ENCODE measurements around the gene TBCD.

The TBCD gene

GRCh38 chr17:82940226-82941020 lies 188.6 kb downstream of the TBCD start:
- no peak for TF ChIP-seq CTCF (IDR thresholded peaks at IDR 0.05)
- Histone ChIP-seq H3K27ac (no peak overlapping the region), H3K4me3 (no peak overlapping the region)
- DNase-seq (ENCODE audit: low spot score) = peak; percentile 57

DNA sequence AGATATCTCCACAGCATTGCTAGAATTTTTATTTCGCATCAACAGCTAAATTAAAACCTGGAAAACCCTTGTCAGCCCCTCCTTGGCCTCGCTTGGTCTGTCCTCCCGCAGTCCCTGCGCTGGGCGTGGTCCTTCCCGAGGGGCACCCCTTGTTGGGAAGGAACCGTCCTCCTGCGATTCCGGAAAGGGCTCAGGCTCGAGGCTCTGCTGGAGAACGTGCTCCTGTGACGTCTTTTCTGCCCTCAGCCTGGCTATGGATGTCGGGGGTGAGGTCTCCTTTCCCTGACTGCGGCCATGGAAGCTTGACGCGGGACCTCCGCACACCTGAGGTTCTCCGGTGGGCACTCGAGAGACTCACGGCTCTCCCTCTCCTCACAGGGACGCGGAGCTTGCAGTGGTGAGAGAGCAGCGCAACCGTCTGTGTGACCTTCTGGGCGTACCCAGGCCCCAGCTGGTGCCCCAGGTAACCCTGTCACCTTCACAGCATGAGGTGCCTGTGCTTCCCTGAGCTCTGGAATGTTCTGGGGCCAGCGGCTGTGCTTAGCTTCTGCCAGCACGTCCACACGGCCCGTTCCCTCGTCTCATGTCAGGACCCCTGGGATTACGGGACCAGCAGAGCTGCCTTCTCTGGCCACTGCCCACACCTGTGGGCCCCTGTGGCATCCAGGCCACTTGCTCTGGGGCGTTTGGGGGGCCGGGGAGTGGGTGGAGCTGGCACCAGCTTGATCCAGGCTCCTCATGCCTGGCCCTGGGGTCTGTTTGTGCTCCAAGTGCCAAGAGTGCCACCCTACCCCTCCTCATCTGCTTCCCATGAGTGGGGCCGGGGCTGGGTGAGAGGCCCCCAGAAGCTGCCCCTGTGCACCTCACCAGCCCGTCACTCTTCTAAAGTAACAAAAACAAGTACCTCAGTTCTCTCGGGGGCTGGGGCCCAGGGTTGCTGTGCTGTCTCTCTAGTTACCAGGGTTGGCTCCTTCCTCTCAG lies 189.4 kb downstream of the TBCD start:
- no peak overlapping the region for H3K4me3 ChIP-seq
- DNase-seq (ENCODE audit: low spot score) = peak; percentile 66
- H3K27ac ChIP-seq = no peak overlapping the region
- TF ChIP-seq CTCF (IDR thresholded peaks at IDR 0.05) = no peak

GRCh38 chr17:82942166-82943130 lies 190.6 kb downstream of the TBCD start:
- Histone ChIP-seq H3K4me3 (no peak overlapping the region), H3K27ac (no peak overlapping the region)
- TF ChIP-seq CTCF (IDR thresholded peaks at IDR 0.05) = no peak
- peak; percentile 41 for DNase-seq (ENCODE audit: low spot score)

- peak; percentile 54 for DNase-seq (ENCODE audit: low spot score)
- TF ChIP-seq CTCF (IDR thresholded peaks at IDR 0.05) = no peak
- Histone ChIP-seq H3K4me3 (no peak overlapping the region), H3K27ac (no peak overlapping the region)
Measured at GRCh38 chr17:82943339-82943738, 191.5 kb downstream of the TBCD start.

GRCh38 chr17:82943751-82944150 lies 191.9 kb downstream of the TBCD start:
- peak; percentile 16 for DNase-seq (ENCODE audit: low spot score)
- no peak for TF ChIP-seq CTCF (IDR thresholded peaks at IDR 0.05)
- H3K27ac ChIP-seq = no peak overlapping the region
- no peak overlapping the region for H3K4me3 ChIP-seq

DNA sequence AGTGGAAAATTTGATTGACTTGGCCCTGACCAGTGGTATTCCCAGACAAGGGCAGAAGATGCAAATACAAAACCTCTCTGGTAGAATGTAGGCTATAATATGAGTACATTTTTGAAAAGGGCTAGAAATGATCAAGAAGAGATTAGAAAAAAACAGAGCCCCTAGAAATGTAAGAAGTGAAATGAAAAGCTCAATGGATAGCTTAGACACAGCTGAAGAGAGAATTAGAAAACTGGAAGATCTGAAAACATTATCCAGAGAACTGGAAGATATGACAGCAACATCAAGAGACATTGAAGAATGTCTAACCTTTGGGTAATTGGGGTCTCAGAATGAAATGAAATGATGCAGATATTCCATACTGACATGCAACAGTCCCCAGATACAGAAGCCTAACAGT lies 193.1 kb downstream of the TBCD start:
- Histone ChIP-seq H3K4me3 (no peak overlapping the region), H3K27ac (no peak overlapping the region)
- DNase-seq (ENCODE audit: low spot score) = no peak
- TF ChIP-seq CTCF (IDR thresholded peaks at IDR 0.05) = no peak
